Hepatocyte (in vitro differentiated cells): ENCODE measurements around the gene RIPK4.

ENCODE experiments used
- CTCF ChIP-seq: fragments of 200-600 bp; sonication (generic); IDR thresholded peaks from 2 replicates; pipeline ENCODE4 v1.5.1; 2016; ENCODE audit warnings: antibody characterized with exemption, mild to moderate bottlenecking; ENCODE audit not compliant: poor library complexity
- EZH2 ChIP-seq: fragments of 200-600 bp; sonication (generic); IDR thresholded peaks from 2 replicates; pipeline ENCODE4 v1.6.1; 2016; ENCODE audit warnings: antibody characterized with exemption, mild to moderate bottlenecking, borderline replicate concordance
- EZH2phosphoT487 ChIP-seq: fragments of 200-600 bp; sonication (generic); IDR thresholded peaks from one replicate; pipeline ENCODE4 v1.6.1; 2018; ENCODE audit warnings: antibody characterized with exemption, mild to moderate bottlenecking, low read depth, moderate library complexity; ENCODE audit not compliant: unreplicated experiment, severe bottlenecking

GRCh38 chr21:41813226-41813625 is 46.4 kb upstream of the RIPK4 start:
- TF ChIP-seq CTCF (no peak), EZH2 (no peak), EZH2phosphoT487 (no peak)
